Parathyroid adenoma (tissue), 2 donors: ENCODE results near the gene CYBA.

Source experiments
- H2AFZ ChIP-seq: fragments of 300-600 bp; sonication (generic); one replicate; pipeline ENCODE4 v1.7.0; 2017; ENCODE audit warnings: antibody characterized with exemption, mild to moderate bottlenecking
- H3K27ac ChIP-seq: fragments of 300-600 bp; sonication (generic); one replicate; pipeline ENCODE4 v1.7.0; 2017
- H3K27me3 ChIP-seq: fragments of 300-600 bp; sonication (generic); one replicate; pipeline ENCODE4 v1.7.0; 2017; ENCODE audit warnings: low read length; ENCODE audit not compliant: control insufficient read depth, insufficient read depth
- H3K36me3 ChIP-seq: fragments of 300-600 bp; sonication (generic); one replicate; pipeline ENCODE4 v1.7.0; 2017; ENCODE audit warnings: low read length; ENCODE audit not compliant: control insufficient read depth, insufficient read depth
- H3K4me1 ChIP-seq: fragments of 300-600 bp; sonication (generic); one replicate; pipeline ENCODE4 v1.7.0; 2017; ENCODE audit warnings: control low read depth
- H3K4me2 ChIP-seq: fragments of 300-600 bp; sonication (generic); one replicate; pipeline ENCODE4 v1.7.0; 2017; ENCODE audit warnings: low read length
- H3K4me3 ChIP-seq: fragments of 300-600 bp; sonication (generic); one replicate; pipeline ENCODE4 v1.7.0; 2017; ENCODE audit warnings: low read depth, low read length
- H3K79me2 ChIP-seq: fragments of 300-600 bp; sonication (generic); one replicate; pipeline ENCODE4 v1.7.0; 2017; ENCODE audit warnings: control low read depth
- H3K9ac ChIP-seq: fragments of 300-600 bp; sonication (generic); one replicate; pipeline ENCODE4 v1.7.0; 2017; ENCODE audit warnings: mild to moderate bottlenecking
- H3K9me3 ChIP-seq: fragments of 300-600 bp; sonication (generic); one replicate; pipeline ENCODE4 v1.7.0; 2017; ENCODE audit warnings: low read length; ENCODE audit not compliant: control insufficient read depth
- CTCF ChIP-seq: fragments of 300-600 bp; sonication (generic); IDR thresholded peaks from one replicate; pipeline ENCODE4 v1.7.0; 2017; ENCODE audit warnings: antibody characterized with exemption, mild to moderate bottlenecking
- donor health status: primary hyperparathyroidism.

The CYBA gene

GRCh38 chr16:88661468-88661867, 10.6 kb upstream of the CYBA start:
- Histone ChIP-seq H3K9ac (no peak overlapping the region), H3K9me3 (no peaks in the 10 kb centered on the region), H3K4me3 (no peak overlapping the region), H3K36me3 (no peaks in the 10 kb centered on the region), H3K79me2 (no peaks in the 10 kb centered on the region), H2AFZ (no peak overlapping the region), H3K4me2 (no peak overlapping the region), H3K4me1 (peaks cover 4% of the 10 kb centered on the region), H3K27me3 (no peaks in the 10 kb centered on the region), H3K27ac (no peak overlapping the region)
- TF ChIP-seq CTCF: no peak

- Histone ChIP-seq H3K4me2 (no peak overlapping the region), H3K4me1 (peaks cover 3% of the 10 kb centered on the region), H3K27ac (no peak overlapping the region), H3K9me3 (no peaks in the 10 kb centered on the region), H3K36me3 (no peaks in the 10 kb centered on the region), H3K27me3 (no peaks in the 10 kb centered on the region), H3K79me2 (no peaks in the 10 kb centered on the region), H3K9ac (no peak overlapping the region), H3K4me3 (no peak overlapping the region), H2AFZ (no peak overlapping the region)
- TF ChIP-seq CTCF: no peak
Measured at GRCh38 chr16:88659160-88659559, 8.3 kb upstream of the CYBA start.

- no peaks in the 10 kb centered on the region for H3K4me1 ChIP-seq
- no peak overlapping the region for H3K27ac ChIP-seq
- TF ChIP-seq CTCF: no peak
- H3K4me2 ChIP-seq: no peak overlapping the region
- no peak overlapping the region for H2AFZ ChIP-seq
- H3K36me3 ChIP-seq: no peaks in the 10 kb centered on the region
- no peaks in the 10 kb centered on the region for H3K9me3 ChIP-seq
- H3K27me3 ChIP-seq: no peaks in the 10 kb centered on the region
- no peaks in the 10 kb centered on the region for H3K79me2 ChIP-seq
- no peak overlapping the region for H3K9ac ChIP-seq
- no peak overlapping the region for H3K4me3 ChIP-seq
Measured at GRCh38 chr16:88658714-88659113, 7.9 kb upstream of the CYBA start.

GRCh38 chr16:88657371-88657770, 6.5 kb upstream of the CYBA start:
- Histone ChIP-seq H3K27ac (no peak overlapping the region), H3K79me2 (no peaks in the 10 kb centered on the region), H3K36me3 (no peaks in the 10 kb centered on the region), H3K27me3 (no peaks in the 10 kb centered on the region), H2AFZ (no peak overlapping the region), H3K4me2 (no peak overlapping the region), H3K9ac (no peak overlapping the region), H3K4me1 (no peaks in the 10 kb centered on the region), H3K4me3 (no peak overlapping the region), H3K9me3 (no peaks in the 10 kb centered on the region)
- no peak for TF ChIP-seq CTCF

GRCh38 chr16:88656291-88656980, 5.6 kb upstream of the CYBA start:
- Histone ChIP-seq H2AFZ (no peak overlapping the region), H3K27me3 (no peaks in the 10 kb centered on the region), H3K9ac (no peak overlapping the region), H3K9me3 (no peaks in the 10 kb centered on the region), H3K4me1 (peaks cover 2% of the 10 kb centered on the region), H3K79me2 (no peaks in the 10 kb centered on the region), H3K4me3 (no peak overlapping the region), H3K4me2 (no peak overlapping the region), H3K36me3 (no peaks in the 10 kb centered on the region), H3K27ac (no peak overlapping the region)
- no peak for TF ChIP-seq CTCF
